D721Med (cell line): ENCODE results near the gene ARVCF.
"Not testable (repeated sequence)": the region's sequence is repeated elsewhere in the genome, so short reads cannot be mapped to it uniquely, and the experiment has no call there.

Source experiments
- DNase-seq: peaks from one replicate; pipeline ENCODE4 v3.0.0; 2011; ENCODE audit warnings: low spot score; ENCODE audit not compliant: insufficient read length
- FAIRE-seq: peaks from 2 replicates; lab custom pipeline; 2011; peaks lifted over from hg19 to GRCh38; lab: Jason Lieb, UNC
- CTCF ChIP-seq: IDR thresholded peaks from 2 replicates; pipeline ENCODE4 v1.5.1; 2012; ENCODE audit warnings: mild to moderate bottlenecking, control low read depth; ENCODE audit not compliant: insufficient read depth; ENCODE audit errors: missing control alignments

ARVCF gene

DNA sequence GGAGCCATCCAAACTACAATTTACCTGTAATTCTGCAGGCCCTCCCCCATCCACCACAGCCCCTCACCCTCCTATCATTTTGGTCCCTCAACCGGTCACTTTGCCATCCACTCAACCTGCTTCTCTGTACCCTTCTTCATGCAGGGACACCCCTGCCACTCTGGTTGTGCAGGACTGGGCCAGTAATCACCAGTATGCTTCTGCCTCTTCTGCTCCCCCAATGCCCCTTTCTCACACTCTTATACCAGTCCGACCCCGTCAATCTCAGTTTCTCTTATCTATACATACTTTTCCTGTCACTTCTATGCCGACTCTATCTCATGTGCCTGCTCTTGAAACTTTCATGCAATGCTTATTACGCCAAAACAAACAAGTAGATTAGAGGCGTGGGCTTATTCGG, 80.1 kb downstream of the ARVCF start:
- FAIRE-seq, result no peak
- TF ChIP-seq CTCF, result no peak
- DNase-seq, result no peak

DNA sequence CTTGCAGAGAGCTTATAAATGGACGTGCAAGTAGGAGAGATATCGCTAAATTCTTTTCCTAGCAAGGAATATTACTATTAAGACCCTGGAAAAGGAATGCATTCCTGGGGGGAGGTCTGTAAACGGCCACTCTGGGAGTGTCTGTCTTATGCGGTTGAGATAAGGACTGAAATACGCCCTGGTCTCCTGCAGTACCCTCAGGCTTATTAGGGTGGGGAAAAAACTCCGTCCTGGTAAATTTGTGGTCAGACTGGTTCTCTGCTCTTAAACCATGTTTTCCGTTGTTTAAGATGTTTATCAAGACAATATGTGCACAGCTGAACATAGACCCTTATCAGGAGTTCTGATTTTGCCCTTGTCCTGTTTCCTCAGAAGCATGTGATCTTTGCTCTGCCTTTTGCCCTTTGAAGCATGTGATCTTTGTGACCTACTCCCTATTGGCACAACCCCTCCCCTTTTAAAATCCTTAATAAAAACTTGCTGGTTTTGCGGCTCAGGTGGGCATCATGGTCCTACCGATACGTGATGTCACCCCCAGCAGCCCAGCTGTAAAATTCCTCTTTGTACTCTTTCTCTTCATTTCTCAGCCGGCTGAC, 81.4 kb downstream of the ARVCF start:
- not testable (repeated sequence) for DNase-seq, FAIRE-seq

DNA sequence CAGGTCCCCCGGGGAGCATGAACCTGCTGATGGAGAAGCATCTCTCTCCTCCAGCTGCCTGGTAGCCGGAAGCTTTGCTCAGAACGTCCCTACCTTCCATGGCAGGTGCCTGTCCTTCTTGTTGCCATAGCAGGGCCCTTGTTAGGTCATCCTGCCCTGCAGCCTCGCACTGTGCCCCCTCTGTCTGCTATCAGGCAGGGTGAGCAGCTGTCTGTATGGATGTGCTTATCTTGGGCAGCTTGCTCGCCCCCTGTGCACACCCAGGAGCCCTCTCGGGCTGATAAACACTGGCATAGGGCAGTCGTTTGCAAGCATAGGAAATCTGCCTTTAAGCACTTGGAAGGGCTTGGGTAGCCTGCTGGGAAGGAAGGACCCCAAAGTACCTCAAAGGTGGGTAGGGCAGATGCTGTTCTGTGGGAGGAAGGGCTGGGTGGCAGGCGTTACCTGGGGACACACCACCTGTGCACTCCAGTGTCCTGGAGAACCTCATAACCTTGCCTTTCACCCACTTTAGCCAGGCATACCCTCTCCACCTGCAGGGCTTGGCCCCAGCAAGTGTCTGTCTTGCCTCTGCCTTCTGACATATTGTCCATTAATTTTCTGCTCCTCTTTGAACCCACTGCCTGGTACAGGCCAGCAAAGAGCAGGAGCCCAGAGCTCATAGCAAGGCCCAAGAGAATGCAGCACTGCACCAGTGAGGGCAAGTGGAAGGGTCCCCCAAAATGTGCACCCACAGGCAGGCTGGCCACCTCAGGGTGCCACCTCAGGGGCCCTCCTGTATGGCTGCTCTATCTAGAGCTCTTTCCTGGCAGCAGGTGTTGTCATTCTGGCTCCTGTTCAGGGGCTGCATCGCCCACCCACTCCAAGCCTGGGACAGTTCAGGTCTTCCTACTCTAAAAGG, 83.0 kb downstream of the ARVCF start:
- TF ChIP-seq CTCF, result no peak
- no peak for FAIRE-seq

DNA sequence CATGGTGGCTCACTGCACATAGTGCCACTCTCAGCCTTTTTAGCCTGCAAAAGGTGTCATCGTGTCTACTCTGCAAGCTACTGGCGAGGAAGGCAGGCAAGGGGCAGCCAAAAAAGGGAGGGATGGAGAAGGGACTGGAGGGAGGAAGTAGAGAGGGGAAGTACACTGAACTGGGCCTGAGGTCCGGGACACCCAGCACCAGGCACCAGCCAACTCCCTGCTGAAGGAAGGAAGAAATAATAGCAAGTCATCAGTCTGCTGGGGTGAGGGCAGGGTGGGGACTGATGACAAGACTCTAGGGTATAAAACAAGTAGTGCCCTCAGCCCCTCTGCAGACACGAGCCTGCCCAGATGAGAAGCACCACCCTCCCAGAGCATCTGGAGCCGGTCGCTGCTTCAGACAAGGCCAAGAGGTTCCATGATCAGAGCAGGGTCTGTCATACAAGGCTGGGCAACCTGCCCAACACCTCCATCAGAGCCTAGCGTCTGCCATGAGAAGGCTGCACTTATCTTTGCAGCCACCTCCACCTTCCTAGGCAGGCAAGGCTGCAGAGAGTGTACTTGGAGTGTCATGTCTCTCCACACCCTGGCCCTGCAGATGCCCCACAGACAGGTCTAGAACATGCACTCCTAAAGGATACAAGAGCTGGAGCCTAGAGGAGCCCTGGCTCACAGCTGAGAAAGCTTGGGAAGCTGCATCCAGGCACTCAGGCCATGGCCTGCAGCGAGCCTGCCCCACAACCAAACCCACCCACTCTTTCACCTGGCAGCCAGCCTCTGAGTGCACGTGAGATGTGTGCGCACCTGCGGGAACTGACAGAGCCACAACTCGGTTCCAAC, 84.0 kb downstream of the ARVCF start:
- DNase-seq (no peak), FAIRE-seq (no peak)
- no peak for TF ChIP-seq CTCF

More for the DNA sequence above, 83.0 kb downstream of the ARVCF start:
- DNase-seq, result no peak

- TF ChIP-seq CTCF, result no peak
- FAIRE-seq, result no peak
- DNase-seq, result no peak
Measured at GRCh38 chr22:19931514-19931913, 85.1 kb downstream of the ARVCF start.

GRCh38 chr22:19930551-19931486, 85.8 kb downstream of the ARVCF start:
- TF ChIP-seq CTCF, result no peak
- no peak for FAIRE-seq
- DNase-seq, result no peak
